Measurements from ENCODE around the gene ZSCAN31.
"Not testable (repeated sequence)": the region's sequence is repeated elsewhere in the genome, so short reads cannot be mapped to it uniquely, and the experiment has no call there.

The ZSCAN31 gene

GRCh38 chr6:28330041-28330440, 5.9 kb downstream of the ZSCAN31 start:
- DNase-seq (ENCODE audit: low read depth in 1 of 2, low spot score in 1 of 2): no peak
- in situ Hi-C loops (cut with HindIII; ENCODE audit: low pct_unique_long_range_greater_than_20kb, low sequenced_read_pairs): no loop called here
- no peak for TF ChIP-seq JUND (IDR thresholded peaks at IDR 0.05; ENCODE audit: low read depth)

- no peak for DNase-seq (ENCODE audit: low read depth in 1 of 2, low spot score in 1 of 2)
- in situ Hi-C loops (cut with HindIII; ENCODE audit: low pct_unique_long_range_greater_than_20kb, low sequenced_read_pairs): no loop called here
- TF ChIP-seq JUND (IDR thresholded peaks at IDR 0.05; ENCODE audit: low read depth): no peak
Measured at GRCh38 chr6:28326371-28326948, 9.5 kb downstream of the ZSCAN31 start.

- TF ChIP-seq JUND (IDR thresholded peaks at IDR 0.05; ENCODE audit: low read depth): no peak
- in situ Hi-C loops (cut with HindIII; ENCODE audit: low pct_unique_long_range_greater_than_20kb, low sequenced_read_pairs): no loop called here
- peak in 1 of 2 experiments; percentile 22 for DNase-seq (ENCODE audit: low read depth in 1 of 2, low spot score in 1 of 2)
Measured at GRCh38 chr6:28323813-28324424, 12.0 kb downstream of the ZSCAN31 start.

GRCh38 chr6:28322661-28323060, 13.3 kb downstream of the ZSCAN31 start:
- TF ChIP-seq JUND (IDR thresholded peaks at IDR 0.05; ENCODE audit: low read depth): no peak
- DNase-seq (ENCODE audit: low read depth in 1 of 2, low spot score in 1 of 2): peak in 1 of 2 experiments; percentile 30
- in situ Hi-C loops (cut with HindIII; ENCODE audit: low pct_unique_long_range_greater_than_20kb, low sequenced_read_pairs): no loop called here

- DNase-seq (ENCODE audit: low read depth in 1 of 2, low spot score in 1 of 2); in situ Hi-C loops (cut with HindIII; ENCODE audit: low pct_unique_long_range_greater_than_20kb, low sequenced_read_pairs): not testable (repeated sequence)
Measured at GRCh38 chr6:28317866-28318265, 18.1 kb downstream of the ZSCAN31 start.

GRCh38 chr6:28315628-28316027, 20.3 kb downstream of the ZSCAN31 start:
- in situ Hi-C loops (cut with HindIII; ENCODE audit: low pct_unique_long_range_greater_than_20kb, low sequenced_read_pairs): no loop called here
- TF ChIP-seq JUND (IDR thresholded peaks at IDR 0.05; ENCODE audit: low read depth): no peak
- no peak for DNase-seq (ENCODE audit: low read depth in 1 of 2, low spot score in 1 of 2)

GRCh38 chr6:28312939-28313338, 23.0 kb downstream of the ZSCAN31 start:
- DNase-seq (ENCODE audit: low read depth in 1 of 2, low spot score in 1 of 2): no peak
- in situ Hi-C loops (cut with HindIII; ENCODE audit: low pct_unique_long_range_greater_than_20kb, low sequenced_read_pairs): no loop called here
- no peak for TF ChIP-seq JUND (IDR thresholded peaks at IDR 0.05; ENCODE audit: low read depth)

- DNase-seq (ENCODE audit: low read depth in 1 of 2, low spot score in 1 of 2): no peak
- TF ChIP-seq JUND (IDR thresholded peaks at IDR 0.05; ENCODE audit: low read depth): no peak
- in situ Hi-C loops (cut with HindIII; ENCODE audit: low pct_unique_long_range_greater_than_20kb, low sequenced_read_pairs): no loop called here
Measured at GRCh38 chr6:28311139-28311823, 24.7 kb downstream of the ZSCAN31 start.

- in situ Hi-C loops (cut with HindIII; ENCODE audit: low pct_unique_long_range_greater_than_20kb, low sequenced_read_pairs); DNase-seq (ENCODE audit: low read depth in 1 of 2, low spot score in 1 of 2): not testable (repeated sequence)
Measured at GRCh38 chr6:28306363-28306762, 29.6 kb downstream of the ZSCAN31 start.

GRCh38 chr6:28303570-28303969, 32.4 kb downstream of the ZSCAN31 start:
- DNase-seq (ENCODE audit: low read depth in 1 of 2, low spot score in 1 of 2): no peak
- no peak for TF ChIP-seq JUND (IDR thresholded peaks at IDR 0.05; ENCODE audit: low read depth)
- in situ Hi-C loops (cut with HindIII; ENCODE audit: low pct_unique_long_range_greater_than_20kb, low sequenced_read_pairs): no loop called here

GRCh38 chr6:28296520-28297060, 39.4 kb downstream of the ZSCAN31 start:
- DNase-seq (ENCODE audit: low read depth in 1 of 2, low spot score in 1 of 2): no peak
- no peak for TF ChIP-seq JUND (IDR thresholded peaks at IDR 0.05; ENCODE audit: low read depth)
- in situ Hi-C loops (cut with HindIII; ENCODE audit: low pct_unique_long_range_greater_than_20kb, low sequenced_read_pairs): no loop called here

GRCh38 chr6:28295326-28295725, 40.6 kb downstream of the ZSCAN31 start:
- no peak for DNase-seq (ENCODE audit: low read depth in 1 of 2, low spot score in 1 of 2)
- in situ Hi-C loops (cut with HindIII; ENCODE audit: low pct_unique_long_range_greater_than_20kb, low sequenced_read_pairs): no loop called here
- TF ChIP-seq JUND (IDR thresholded peaks at IDR 0.05; ENCODE audit: low read depth): no peak

- TF ChIP-seq JUND (IDR thresholded peaks at IDR 0.05; ENCODE audit: low read depth): no peak
- DNase-seq (ENCODE audit: low read depth in 1 of 2, low spot score in 1 of 2): no peak
- in situ Hi-C loops (cut with HindIII; ENCODE audit: low pct_unique_long_range_greater_than_20kb, low sequenced_read_pairs): no loop called here
Measured at GRCh38 chr6:28291573-28291972, 44.4 kb downstream of the ZSCAN31 start.

Measured in T47D (cell line).